GM12878 (cell line): ENCODE data around the gene DLD. TPM values are rescaled to one million over a fixed set of nuclear protein-coding genes. Genes with fewer than 3 reads are reported as not detected.

Source experiments
- ATAC-seq: fragments of 200-7000 bp; cut with Tn5 transposase; 3 replicates; pipeline ENCODE4 v1.9.1; 2020; ENCODE audit warnings: mild to moderate bottlenecking, moderate library complexity
- BruUV-seq: library from RNA; stranded (reverse); fragments of 400-500 nt; replicated peaks from 2 replicates; lab custom pipeline; 2021; lab: Mats Ljungman, UMichigan
- CTCF ChIA-PET: fragments of 300-600 bp; sonication (Branson Sonifier 250); formaldehyde crosslinking; extraction: SDS; loops from one replicate; lab custom pipeline; 2021; ENCODE audit warnings: inconsistent platforms; lab: Yijun Ruan, JAX
- POLR2A ChIA-PET: fragments of 350-600 bp; formaldehyde crosslinking; extraction: SDS; loops from one replicate; lab custom pipeline; 2021; ENCODE audit warnings: inconsistent platforms; lab: Charles Lee
- RAD21 ChIA-PET: fragments of 300-600 bp; sonication (Branson Sonifier 250); formaldehyde crosslinking; loops from one replicate; lab custom pipeline; 2023; ENCODE audit warnings: antibody characterized with exemption; ENCODE audit not compliant: unreplicated experiment; lab: Charles Lee
- SMC1A ChIA-PET: fragments of 300-600 bp; sonication (Branson Sonifier 250); formaldehyde crosslinking; loops from one replicate; lab custom pipeline; 2023; ENCODE audit not compliant: unreplicated experiment, uncharacterized antibody; lab: Charles Lee
- DNase-seq: peaks from one replicate; pipeline ENCODE4 v3.0.0-alpha.2; 2011; ENCODE audit warnings: low read depth, low spot score
- FAIRE-seq: peaks from 3 replicates; lab custom pipeline; 2011; peaks lifted over from hg19 to GRCh38; lab: Jason Lieb, UNC
- H2AFZ ChIP-seq: 2 replicates; pipeline ENCODE4 v1.6.0; 2011; ENCODE audit warnings: low read depth, low read length, control low read depth; ENCODE audit not compliant: control insufficient read depth
- H3K27ac ChIP-seq: 2 replicates; pipeline ENCODE4 v1.5.1; 2011; ENCODE audit warnings: control low read depth; ENCODE audit not compliant: control insufficient read depth, insufficient read depth
- H3K27me3 ChIP-seq, 2 experiments: replicated peaks in 1 of 2; 2 replicates each; pipeline versions ENCODE4 v1.6.0 to v1.6.1; 2011; ENCODE audit warnings: low read length in 1 of 2; ENCODE audit not compliant: control insufficient read depth in 2 of 2, insufficient read depth in 2 of 2
- H3K36me3 ChIP-seq, 2 experiments: 2 replicates each; pipeline ENCODE4 v1.5.1; 2011; ENCODE audit warnings: low read length in 1 of 2; ENCODE audit not compliant: control insufficient read depth in 2 of 2, insufficient read depth in 2 of 2
- H3K4me1 ChIP-seq: 2 replicates; pipeline ENCODE4 v1.6.1; 2011; ENCODE audit warnings: mild to moderate bottlenecking, low read length, moderate library complexity, mixed read lengths; ENCODE audit not compliant: control insufficient read depth, insufficient read depth
- H3K4me2 ChIP-seq: 2 replicates; pipeline ENCODE4 v1.6.0; 2011; ENCODE audit warnings: control low read depth; ENCODE audit not compliant: control insufficient read depth, insufficient read depth
- H3K4me3 ChIP-seq: fragments of 200-600 bp; sonication (generic); 2 replicates; pipeline ENCODE4 v1.5.1; 2016
- H3K79me2 ChIP-seq: 2 replicates; pipeline ENCODE4 v1.6.0; 2011; ENCODE audit warnings: low read length; ENCODE audit not compliant: control insufficient read depth, insufficient read depth
- H3K9ac ChIP-seq: 2 replicates; pipeline ENCODE4 v1.8.0; 2011; ENCODE audit warnings: low read length, control low read depth, mixed read lengths; ENCODE audit not compliant: control insufficient read depth, insufficient read depth
- H3K9me3 ChIP-seq: replicated peaks from 3 replicates; pipeline ENCODE4 v1.5.1; 2011; ENCODE audit warnings: mild to moderate bottlenecking, low read length; ENCODE audit not compliant: control insufficient read depth, insufficient read depth
- H4K20me1 ChIP-seq: 2 replicates; pipeline ENCODE4 v1.6.0; 2011; ENCODE audit not compliant: control insufficient read depth, insufficient read depth
- BCL11A ChIP-seq: IDR thresholded peaks from 2 replicates; pipeline ENCODE4 v1.6.1; 2011; ENCODE audit warnings: low read depth, low read length
- NR2C1 ChIP-seq: fragments of 450-650 bp; IDR thresholded peaks from 2 replicates; pipeline ENCODE4 v1.6.1; 2017; ENCODE audit warnings: antibody characterized with exemption, mild to moderate bottlenecking, moderate library complexity
- NR2C2 ChIP-seq: IDR thresholded peaks from 2 replicates; pipeline ENCODE4 v1.6.1; 2011; ENCODE audit warnings: borderline replicate concordance, low read depth; ENCODE audit not compliant: control insufficient read depth, insufficient read length
- NR2F1 ChIP-seq: fragments of 450-650 bp; conservative IDR thresholded peaks from 2 replicates; pipeline ENCODE4 v1.6.1; 2017; ENCODE audit warnings: mild to moderate bottlenecking
- POU2F2 ChIP-seq: IDR thresholded peaks from 3 replicates; pipeline ENCODE4 v1.6.1; 2011; ENCODE audit warnings: low read depth, mild to moderate bottlenecking, low read length, borderline replicate concordance
- RCOR1 ChIP-seq: conservative IDR thresholded peaks from 2 replicates; pipeline ENCODE4 v1.6.1; 2012; ENCODE audit warnings: low read depth, low read length, improper control_type of control experiment
- SIX5 ChIP-seq: IDR thresholded peaks from 2 replicates; pipeline ENCODE4 v1.6.1; 2011; ENCODE audit warnings: mild to moderate bottlenecking, low read depth, low read length, moderate library complexity; ENCODE audit not compliant: severe bottlenecking
- SKIL ChIP-seq: fragments of 450-650 bp; IDR thresholded peaks from 2 replicates; pipeline ENCODE4 v1.6.1; 2017; ENCODE audit warnings: mild to moderate bottlenecking, low read depth, inconsistent platforms; ENCODE audit not compliant: poor library complexity, severe bottlenecking
- WGBS: methylation state at CpG from one replicate; pipeline ENCODE4 v1.1.6; 2016; ENCODE audit warnings: low lambda C conversion rate; ENCODE audit not compliant: insufficient replicate concordance, insufficient coverage; ENCODE audit errors: missing lambda C conversion rate; 5-methylcytosine and 5-hydroxymethylcytosine counted together
- in situ Hi-C: fragments of 300-500 bp; cut with MboI; formaldehyde crosslinking; loops from 9 replicates; pipeline ENCODE4 v1.14.3; 2018; ENCODE audit warnings: mixed read lengths
- intact Hi-C: fragments of 100-400 bp; cut with micrococcal nuclease; formaldehyde crosslinking; loops from one replicate; pipeline ENCODE4 v1.14.2; 2022; ENCODE audit not compliant: unreplicated experiment
- polyA plus RNA-seq, 11 experiments: library from polyadenylated mRNA; depleted of rRNA in 4 of 11; unstranded in 6 of 11; stranded (reverse) in 5 of 11; fragments of >200 nt; fragmentation: Nextera tagmentation in 4 of 11; fragmentation: Illumina TruSeq in 1 of 11; extraction: Ambion mirVana in 4 of 11; extraction: Trizol in 1 of 11; gene quantifications; 1 replicate in 1 of 11; 2 replicates in 10 of 11; pipeline versions ENCODE4 v1.2.1 to v1.2.3, GENCODE V29; 2011 to 2016; ENCODE audit warnings: inconsistent platforms in 2 of 11, missing spikeins in 2 of 11, low read depth in 1 of 11
- total RNA-seq, 4 experiments: library from RNA; depleted of rRNA in 3 of 4; stranded (reverse); fragments of >200 nt in 3 of 4; fragmentation: Illumina TruSeq in 1 of 4; extraction: Trizol in 1 of 4; gene quantifications; 2 replicates each; pipeline versions ENCODE4 v1.2.1 to v1.2.3, GENCODE V29; 2013 to 2021
- TF ChIP-seq, protein P1 (sequence below): IDR thresholded peaks from 2 replicates; pipeline ENCODE4 v1.6.1; 2012; ENCODE audit warnings: improper control_type of control experiment, low read depth, low read length; ENCODE audit not compliant: insufficient replicate concordance

Gene DLD
- total and polyA plus RNA-seq, 10 of the 15 experiments (the other 5 are each of a cell fraction or from before 2014, with no cell fraction given) = 62.7 to 314 (median 161) TPM

DNA sequence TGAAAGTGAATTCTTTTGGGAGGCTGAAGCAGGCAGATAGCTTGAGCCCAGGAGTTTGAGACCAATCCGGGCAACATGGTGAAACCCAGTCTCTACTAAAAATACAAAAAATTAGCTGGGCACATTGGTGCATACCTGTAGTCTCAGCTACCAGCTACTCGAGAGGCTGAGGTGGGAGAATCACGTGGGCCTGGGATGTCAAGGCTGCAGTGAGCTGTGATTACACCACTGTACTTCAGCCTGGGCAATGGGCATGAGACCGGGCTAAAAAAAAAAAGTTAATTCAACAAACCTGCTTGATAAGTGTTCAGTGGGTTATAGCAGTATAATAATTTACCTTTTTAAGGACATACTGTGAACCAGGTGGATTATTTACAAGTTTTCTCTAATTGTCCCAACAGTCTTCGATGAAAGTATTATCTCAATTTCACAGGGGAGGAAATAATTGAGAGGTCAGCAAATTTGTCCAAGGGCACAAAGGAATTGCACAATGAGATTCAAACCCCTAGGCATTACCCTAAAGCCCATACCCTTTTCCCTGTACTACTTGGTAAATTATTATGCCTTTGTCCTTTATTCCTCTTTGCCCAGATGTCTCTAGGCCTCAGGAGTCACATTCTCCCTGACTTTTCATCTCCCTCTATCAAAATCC, 13.1 kb upstream of the DLD start:
- H3K27ac ChIP-seq = no peak overlapping the region
- H3K4me3 ChIP-seq = no peak overlapping the region
- no peak for DNase-seq
- in situ Hi-C loops = loop anchor here (10.0 kb wide), 1 partner anchor 1083 kb away; no protein-coding TSS in a partner anchor
- no peak for FAIRE-seq
- H3K4me2 ChIP-seq = no peak overlapping the region
- 21% methylated on average over 5 of the region's 5 CpGs for WGBS
- RAD21 ChIA-PET = no interaction called here
- H4K20me1 ChIP-seq = no peaks in the 10 kb centered on the region
- CTCF ChIA-PET = interaction anchor here (0.9 to 6.8 kb wide), 6 partner anchors 10 to 415 kb away, joined by 3 to 61 read pairs (median 8); partner anchors contain the start of genes CBLL1 and DLD
- H3K36me3 ChIP-seq = no peaks in the 10 kb centered on the region
- H3K9me3 ChIP-seq = no peaks in the 10 kb centered on the region
- TF ChIP-seq, protein P1, sequence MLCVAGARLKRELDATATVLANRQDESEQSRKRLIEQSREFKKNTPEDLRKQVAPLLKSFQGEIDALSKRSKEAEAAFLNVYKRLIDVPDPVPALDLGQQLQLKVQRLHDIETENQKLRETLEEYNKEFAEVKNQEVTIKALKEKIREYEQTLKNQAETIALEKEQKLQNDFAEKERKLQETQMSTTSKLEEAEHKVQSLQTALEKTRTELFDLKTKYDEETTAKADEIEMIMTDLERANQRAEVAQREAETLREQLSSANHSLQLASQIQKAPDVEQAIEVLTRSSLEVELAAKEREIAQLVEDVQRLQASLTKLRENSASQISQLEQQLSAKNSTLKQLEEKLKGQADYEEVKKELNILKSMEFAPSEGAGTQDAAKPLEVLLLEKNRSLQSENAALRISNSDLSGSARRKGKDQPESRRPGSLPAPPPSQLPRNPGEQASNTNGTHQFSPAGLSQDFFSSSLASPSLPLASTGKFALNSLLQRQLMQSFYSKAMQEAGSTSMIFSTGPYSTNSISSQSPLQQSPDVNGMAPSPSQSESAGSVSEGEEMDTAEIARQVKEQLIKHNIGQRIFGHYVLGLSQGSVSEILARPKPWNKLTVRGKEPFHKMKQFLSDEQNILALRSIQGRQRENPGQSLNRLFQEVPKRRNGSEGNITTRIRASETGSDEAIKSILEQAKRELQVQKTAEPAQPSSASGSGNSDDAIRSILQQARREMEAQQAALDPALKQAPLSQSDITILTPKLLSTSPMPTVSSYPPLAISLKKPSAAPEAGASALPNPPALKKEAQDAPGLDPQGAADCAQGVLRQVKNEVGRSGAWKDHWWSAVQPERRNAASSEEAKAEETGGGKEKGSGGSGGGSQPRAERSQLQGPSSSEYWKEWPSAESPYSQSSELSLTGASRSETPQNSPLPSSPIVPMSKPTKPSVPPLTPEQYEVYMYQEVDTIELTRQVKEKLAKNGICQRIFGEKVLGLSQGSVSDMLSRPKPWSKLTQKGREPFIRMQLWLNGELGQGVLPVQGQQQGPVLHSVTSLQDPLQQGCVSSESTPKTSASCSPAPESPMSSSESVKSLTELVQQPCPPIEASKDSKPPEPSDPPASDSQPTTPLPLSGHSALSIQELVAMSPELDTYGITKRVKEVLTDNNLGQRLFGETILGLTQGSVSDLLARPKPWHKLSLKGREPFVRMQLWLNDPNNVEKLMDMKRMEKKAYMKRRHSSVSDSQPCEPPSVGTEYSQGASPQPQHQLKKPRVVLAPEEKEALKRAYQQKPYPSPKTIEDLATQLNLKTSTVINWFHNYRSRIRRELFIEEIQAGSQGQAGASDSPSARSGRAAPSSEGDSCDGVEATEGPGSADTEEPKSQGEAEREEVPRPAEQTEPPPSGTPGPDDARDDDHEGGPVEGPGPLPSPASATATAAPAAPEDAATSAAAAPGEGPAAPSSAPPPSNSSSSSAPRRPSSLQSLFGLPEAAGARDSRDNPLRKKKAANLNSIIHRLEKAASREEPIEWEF = no peak
- no peak for TF ChIP-seq NR2F1
- TF ChIP-seq SKIL = no peak
- no peak for TF ChIP-seq POU2F2
- no peak for TF ChIP-seq SIX5
- no peak for TF ChIP-seq BCL11A
- TF ChIP-seq NR2C1 = no peak
- no peak for TF ChIP-seq RCOR1
- no peak for TF ChIP-seq NR2C2
- TF ChIP-seq, all 136 proteins: peak for 0
- H2AFZ ChIP-seq = no peak overlapping the region
- no peaks in the 10 kb centered on the region for H3K4me1 ChIP-seq
- intact Hi-C loops = loop anchor here (5.0 kb wide), 4 partner anchors 269 to 1086 kb away; no protein-coding TSS in a partner anchor
- ATAC-seq = no peak
- no peaks in the 10 kb centered on the region; a peak in 1 of 4 replicates for H3K27me3 ChIP-seq
- no TSS peak for BruUV-seq
- H3K79me2 ChIP-seq = no peaks in the 10 kb centered on the region
- ChIA-PET POLR2A (no interaction called here), SMC1A (interaction anchor here (0.7 to 1.4 kb wide), 4 partner anchors 16 to 135 kb away, joined by 3 to 5 read pairs (median 4); no protein-coding TSS in a partner anchor)
- no peak overlapping the region for H3K9ac ChIP-seq
